ENCODE results near the gene GABPB2.

GABPB2 gene

DNA sequence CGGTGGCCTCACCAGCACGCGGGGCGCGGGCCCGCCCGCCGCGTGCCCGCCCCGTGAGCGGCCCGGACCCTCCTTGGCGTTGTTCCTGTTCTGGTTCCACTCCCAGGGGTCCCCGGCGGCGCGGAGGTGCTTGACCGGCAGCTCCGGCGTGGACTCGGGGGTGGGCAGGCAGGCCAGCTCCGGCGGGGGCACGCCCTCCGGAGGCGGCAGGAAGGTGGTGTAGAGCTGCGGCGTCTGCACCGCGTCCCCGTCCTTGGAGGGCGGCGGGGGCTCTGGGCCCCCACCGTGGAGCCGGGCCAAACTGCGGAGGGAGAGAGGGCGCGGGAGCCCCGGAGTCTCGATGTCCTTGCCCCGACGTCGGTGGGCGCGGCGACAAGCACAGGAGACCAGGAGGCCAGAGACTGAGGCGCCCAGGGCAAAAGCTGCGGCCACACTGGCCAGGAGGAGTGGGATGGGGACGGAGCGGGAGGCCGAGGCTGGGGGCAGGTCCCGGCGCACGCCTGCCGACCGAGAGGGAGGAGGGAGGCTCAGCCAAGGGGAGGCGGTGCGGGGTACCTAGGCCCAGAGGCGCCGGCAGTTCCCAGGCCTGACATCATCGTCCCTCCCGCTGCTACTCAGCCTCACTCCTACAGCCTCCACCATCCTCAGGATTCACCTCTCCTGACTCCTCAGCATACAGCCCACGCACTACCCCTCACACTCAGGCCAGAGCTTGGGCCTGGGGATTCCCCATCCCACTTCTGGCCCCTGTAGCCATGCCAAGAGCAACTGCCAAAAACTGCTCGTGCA is 62.7 kb downstream of the GABPB2 start:
- no peak for DNase-seq (ENCODE audit: low spot score)

DNA sequence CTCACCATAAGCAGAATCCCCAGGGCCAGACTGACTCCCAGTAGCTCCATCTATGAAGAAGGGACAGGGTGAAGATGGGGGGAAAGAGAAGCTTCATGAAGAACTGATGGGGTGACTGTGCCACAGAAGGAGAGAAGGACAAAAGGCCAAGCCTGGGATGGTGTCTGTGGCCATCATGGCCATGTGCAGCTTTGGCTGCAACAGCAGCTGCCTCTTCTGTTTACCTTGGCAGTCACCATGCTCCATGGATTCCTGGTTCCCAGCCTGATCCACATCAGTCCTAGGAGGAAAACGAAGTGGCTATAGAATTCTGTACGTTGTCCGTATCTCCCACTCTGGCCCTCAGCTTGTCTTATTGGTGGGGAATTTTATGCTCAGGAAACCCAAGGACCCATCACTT is 63.8 kb downstream of the GABPB2 start:
- no peak for DNase-seq (ENCODE audit: low spot score)

DNA sequence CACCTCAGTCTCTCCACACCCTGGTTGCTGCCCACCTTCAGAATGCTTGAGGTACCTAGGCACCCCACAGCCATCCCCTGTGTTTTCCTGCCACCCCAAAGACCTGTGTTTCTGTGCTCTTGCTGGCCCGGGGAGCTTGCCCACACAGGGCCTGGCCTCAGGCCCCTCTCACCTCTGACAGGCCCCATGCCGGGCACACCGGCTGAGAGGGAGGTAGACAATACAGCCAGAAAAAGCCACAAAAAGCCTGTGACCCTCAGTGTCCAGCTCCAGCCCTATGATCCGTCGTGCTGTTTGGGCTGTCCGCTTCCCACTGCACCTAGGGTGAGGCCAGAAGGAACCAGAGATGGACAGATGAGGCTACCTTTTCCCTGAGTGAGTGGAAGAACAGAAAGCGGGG is 64.4 kb downstream of the GABPB2 start:
- no peak for DNase-seq (ENCODE audit: low spot score)

DNA sequence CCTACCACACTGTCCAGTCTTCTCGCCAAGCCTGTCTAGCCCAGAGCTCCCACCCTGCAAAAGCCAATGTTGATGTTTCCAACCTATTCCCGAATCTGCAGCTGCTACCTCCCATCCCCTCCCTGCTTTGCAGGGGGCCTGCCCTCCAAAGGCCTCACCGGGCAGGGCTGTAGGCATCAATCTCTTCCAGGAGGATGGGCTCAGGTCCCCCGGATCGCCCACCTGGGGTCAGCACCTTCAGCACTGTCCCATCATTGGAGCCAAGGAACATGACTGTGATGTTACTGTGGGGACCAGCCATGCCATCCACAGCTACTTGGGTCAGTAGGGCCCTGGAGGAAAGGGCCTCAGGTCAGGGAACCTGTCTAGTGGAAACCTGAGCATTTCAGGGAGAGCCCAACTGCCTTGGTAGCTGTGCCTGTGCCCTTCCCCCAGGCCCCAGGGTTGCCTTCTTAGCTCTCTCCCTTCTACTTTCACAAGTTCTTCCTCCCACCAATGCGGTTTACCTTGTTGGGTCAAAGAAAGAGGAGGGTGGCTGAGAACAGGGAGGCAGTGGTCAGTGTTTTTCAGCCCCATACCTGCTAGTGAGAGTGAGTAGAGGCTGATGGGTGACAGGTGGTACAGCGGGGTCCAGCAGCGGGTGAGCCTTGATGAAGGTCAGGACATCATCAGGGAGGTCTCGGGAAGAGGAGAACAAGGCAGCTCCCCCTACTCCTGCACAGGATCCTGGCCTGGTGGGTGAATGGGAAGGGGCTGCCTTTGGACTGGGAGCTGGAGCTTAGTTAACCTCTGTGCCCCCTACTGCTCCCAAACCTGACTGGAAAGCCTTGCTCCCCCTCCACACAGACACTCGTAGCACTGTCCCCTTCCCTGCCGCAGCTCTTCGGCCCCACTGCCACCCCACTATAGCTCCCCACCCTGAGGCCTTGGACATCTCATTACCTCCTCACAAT is 65.1 kb downstream of the GABPB2 start:
- DNase-seq (ENCODE audit: low spot score) = no peak

DNA sequence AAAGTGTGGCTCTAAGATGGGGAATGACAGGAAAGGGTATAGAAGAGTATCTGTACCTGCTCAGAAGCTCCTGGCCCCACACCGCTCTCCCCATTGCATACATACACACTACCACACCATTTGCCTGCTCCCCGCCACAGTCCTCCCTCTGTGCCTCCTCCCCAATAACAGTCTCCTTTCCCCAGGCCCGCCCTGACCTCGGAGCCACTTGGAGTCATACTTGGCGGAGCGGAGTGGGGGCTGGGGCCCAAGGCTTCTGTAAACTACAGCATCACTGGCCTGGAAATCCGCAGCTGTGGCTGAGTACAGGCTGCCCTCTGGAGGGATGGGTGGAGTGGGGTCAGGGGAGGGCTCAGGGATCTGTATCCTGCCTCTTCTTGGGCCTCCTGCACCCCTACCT is 67.2 kb downstream of the GABPB2 start:
- no peak for DNase-seq (ENCODE audit: low spot score)

DNA sequence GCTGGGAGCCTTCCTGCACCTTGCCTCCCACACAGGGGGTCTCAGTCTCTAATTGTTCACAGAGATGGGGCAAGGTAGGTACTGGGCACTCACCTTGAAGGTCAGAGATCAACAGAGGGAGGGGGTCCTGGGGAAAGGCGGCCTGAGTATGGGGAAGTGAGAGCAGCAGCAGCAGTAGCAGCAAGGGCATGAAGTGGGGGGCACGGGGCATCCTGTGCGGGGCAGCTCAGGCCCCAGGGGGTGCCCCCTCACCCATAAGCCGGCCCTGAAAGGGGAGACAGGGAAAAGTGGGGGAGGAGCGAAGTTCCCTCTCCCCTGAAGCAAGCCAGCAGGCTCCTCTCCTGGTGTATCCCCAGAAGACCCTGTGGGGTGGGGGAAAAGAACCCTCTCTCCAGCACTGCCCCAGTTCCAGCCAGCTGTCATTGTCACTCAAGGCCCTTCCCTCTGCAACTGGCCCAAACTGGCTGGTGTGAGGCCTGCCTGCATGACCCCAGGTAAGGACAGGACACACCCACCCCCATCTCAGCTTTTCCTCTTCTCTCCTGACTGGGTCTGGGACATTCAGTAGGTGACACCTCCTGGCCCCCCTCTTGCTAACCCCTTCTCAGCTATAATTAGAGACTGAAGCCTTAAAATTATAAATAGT is 72.0 kb downstream of the GABPB2 start:
- no peak for DNase-seq (ENCODE audit: low spot score)

DNA sequence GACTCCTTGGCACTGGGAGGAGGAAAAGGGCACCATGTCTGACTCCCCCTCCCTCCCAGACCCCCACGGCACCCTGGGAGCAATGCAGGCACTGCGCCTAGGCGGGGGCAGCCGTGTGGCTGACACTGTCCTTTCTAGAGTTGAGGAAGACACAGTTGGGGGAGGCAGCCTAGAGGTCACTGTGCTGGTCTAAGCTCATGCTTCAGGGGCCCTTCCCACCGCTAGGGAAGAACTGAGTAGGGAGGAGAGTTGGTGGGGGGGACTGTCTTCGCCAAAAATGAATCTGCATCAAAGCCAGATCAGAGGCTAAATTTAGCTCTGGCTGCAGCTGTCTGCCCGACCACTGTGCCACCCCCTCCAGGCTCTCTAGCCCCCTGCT is 72.5 kb downstream of the GABPB2 start:
- no peak for DNase-seq (ENCODE audit: low spot score)

DNA sequence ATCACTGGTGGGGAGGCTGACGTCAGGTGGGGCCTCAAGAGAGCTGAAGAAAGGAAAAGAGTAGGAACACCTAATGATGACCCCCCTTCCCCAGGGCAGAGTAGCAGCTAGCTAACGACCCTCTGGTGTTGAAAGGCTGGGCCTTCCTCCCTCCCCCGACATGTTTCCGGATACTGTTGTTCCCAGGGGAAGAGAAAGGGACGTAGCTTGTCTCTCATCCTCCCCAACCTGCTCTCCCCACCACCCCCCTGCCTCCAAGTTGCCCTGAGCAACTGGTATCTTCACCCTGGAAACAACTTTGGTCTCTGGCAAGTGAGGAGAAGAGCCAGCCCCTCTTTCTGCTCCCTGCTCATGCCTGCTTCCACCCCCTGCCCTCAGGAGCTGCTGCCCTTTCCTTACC is 73.4 kb downstream of the GABPB2 start:
- no peak for DNase-seq (ENCODE audit: low spot score)

DNA sequence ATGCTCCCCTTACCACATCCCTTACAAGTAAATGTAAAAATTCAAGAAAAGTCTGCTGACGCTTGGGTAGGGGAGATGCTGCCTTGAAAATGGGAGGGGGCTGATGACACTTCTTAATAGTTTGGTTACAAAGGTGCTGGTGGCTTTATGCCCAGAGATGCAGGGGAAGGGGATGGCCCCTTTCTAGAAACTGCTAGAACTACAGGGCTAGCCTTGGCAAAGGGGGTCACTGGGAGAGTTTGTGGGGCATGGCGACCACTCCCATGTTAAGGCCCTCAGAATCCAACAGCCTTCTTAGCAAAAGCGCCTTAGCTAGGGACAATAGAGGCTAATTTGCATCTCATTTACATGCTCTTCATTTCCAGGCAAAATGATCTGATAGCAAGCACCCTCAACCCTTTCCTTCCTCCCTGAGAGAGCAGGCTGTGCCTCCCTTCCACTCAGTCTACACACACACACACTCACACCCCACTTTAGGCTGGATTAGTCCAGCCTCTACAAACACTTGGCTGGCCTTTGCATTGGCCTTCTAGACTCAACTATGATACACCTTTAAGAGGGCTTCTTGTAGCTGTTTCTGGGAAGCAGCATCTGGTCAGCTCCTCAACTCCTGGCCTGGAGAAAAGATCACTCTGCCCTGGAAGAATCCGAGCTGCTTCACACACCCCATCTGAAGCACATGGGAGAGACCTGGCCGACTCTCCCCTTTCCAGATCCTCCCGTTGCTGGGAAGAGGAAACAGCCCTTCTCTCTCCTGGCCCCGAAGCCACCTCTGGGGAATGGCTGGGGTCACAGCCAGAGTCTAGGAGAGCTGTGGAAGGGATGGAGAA is 74.1 kb downstream of the GABPB2 start:
- no peak for DNase-seq (ENCODE audit: low spot score)

DNA sequence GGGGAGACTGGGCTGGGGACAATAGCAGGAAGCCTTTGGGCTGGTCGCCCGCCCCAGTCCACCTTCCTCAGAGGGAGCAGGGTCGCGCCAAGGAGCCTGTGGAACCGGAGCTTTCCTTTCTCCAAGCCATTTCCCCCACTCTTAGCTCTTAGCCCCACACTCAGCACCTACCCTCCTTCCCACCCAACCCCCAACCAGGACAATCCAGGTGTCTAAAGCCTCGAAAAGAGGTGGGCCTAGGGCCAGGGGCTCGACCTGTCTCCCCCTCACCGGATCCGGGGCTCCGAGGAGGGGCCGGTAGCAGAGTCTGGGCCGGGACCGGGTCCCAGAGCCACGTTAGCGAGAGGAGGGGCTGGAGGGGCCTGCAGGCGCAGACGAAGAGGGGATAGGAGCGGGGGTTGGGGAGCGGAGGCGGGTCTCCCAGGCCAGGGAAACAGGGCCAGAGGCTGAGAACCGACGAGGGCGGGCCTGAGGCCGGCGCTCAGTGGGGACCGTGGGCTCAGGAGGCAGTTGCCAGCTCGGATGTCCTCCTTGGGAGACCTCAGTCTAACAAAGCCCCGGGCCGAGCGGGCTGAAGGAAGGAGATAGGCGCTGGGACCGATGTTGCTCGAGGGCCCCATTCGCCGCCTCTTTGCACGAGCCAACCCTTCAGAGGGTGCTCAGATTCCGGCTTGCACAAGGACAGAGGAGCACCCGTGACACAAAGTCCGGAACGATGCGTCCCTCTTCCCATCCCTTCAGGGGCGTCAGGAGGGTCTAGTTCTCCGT is 74.9 kb downstream of the GABPB2 start:
- DNase-seq (ENCODE audit: low spot score) = no peak

DNA sequence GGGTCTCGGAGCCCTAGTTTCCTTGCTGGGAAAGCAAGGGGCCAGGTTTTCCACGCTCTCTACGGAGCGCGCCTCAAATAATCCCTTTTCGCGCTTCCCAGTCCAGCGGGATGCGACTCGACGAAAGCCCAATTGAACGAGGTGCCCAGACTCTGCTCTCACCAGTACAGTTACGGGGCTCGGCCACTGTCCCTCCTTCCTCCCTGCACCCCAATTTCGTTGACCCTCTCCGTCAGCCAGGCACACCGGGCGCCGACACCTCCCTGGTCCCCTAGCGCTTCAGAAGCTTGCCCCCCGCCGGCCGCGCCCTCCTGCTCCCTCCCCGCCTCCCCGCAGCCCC is 75.5 kb downstream of the GABPB2 start:
- no peak for DNase-seq (ENCODE audit: low spot score)

DNA sequence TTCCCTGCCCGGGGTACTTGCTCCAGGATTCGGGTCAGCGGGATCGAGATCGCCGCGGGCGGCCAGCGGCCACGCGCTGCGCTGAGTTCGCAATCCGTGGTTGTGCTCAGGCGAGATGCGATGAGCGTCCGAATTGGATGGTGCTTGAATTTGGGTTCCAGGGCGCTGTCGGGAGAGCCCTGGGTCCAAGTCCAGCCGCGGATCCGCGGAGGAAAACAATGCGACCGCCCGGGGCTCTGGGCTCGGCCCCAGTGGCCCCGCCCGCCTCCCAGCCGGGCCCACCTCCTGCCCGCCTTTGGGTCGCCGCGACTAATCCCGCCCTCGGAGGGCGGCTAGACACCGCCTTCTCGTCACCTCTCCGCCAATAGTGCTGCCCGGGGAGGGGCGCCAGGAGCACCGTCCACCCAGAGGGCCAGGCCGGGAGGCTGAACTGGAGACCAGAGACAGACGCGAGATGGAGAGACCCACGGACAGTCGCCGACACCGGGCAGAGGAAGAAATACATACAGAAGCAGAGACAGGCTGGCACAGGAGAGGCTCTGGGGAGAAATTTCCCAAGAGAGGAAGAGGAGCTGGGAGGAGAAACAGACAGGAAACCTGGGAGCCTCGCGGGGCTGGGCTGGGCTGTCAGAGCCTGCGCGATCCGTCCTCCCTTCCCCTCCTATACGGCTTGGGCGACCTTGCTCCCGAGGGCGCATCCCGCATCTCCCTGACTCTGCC is 76.0 kb downstream of the GABPB2 start, which contains the start of gene SEMA6C:
Gene SEMA6C, minus strand, starts transcription at position 220 of the 720 bp plus-strand sequence. CDS start 4,010 bp downstream, outside the sequence.
- DNase-seq (ENCODE audit: low spot score) = peak; percentile 93

DNA sequence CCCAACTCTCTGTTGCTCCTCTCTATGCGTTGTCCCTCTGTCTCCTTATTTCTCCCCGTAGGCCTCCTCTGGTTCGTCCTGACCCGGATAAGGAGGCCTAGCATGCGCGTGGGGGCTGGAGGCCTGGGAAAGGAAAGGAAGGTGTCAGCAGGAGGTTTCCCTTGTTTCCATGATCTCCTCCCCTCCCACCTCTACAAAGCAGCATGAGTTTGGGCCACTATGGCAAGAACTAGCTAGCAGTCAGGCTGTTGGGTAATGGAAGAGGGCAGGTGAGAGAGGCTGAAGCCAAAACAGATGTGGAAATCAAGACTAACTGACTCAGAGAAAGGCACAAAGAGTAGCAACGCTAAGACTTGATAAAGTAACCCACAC is 76.6 kb downstream of the GABPB2 start:
- peak; percentile 21 for DNase-seq (ENCODE audit: low spot score)

DNA sequence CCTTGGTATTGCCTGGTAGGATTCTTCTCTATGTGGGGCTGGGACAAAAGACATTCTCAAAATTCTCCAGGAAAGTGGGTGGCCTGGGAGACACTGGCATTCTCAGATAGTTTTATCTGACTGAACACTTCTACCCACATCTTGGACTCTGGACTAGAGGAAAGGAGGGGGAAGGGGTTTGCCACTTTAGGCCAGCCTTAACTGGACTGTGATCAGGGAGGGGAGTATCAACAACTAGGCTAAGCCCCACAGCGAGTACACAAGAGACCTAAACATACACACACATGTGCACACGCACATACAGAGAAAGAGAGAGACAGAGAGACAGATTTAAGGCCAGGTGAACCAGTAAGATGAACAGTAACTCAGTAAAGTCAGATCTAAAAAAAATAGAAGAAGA is 77.1 kb downstream of the GABPB2 start:
- DNase-seq (ENCODE audit: low spot score) = no peak

DNA sequence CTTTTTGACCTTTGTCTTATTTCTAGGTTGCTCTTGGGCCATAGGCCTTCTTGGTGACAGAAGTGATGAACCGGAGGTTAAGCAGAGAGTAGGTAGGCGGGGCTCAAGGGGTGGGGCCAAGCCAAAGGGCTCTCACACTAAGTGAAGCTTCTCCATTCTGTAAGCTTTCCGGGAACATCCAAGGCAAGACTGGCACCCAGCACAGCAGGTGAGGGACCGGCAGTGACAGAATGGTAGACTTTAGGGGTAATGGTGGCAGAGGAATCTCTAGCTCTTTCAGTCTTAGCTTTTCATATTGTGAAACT is 85.9 kb downstream of the GABPB2 start, which contains the start of gene TNFAIP8L2:
Gene TNFAIP8L2, plus strand, starts transcription at position 135 of the 305 bp plus-strand sequence. CDS start 2,049 bp downstream, outside the sequence.
- DNase-seq (ENCODE audit: low spot score) = no peak

DNA sequence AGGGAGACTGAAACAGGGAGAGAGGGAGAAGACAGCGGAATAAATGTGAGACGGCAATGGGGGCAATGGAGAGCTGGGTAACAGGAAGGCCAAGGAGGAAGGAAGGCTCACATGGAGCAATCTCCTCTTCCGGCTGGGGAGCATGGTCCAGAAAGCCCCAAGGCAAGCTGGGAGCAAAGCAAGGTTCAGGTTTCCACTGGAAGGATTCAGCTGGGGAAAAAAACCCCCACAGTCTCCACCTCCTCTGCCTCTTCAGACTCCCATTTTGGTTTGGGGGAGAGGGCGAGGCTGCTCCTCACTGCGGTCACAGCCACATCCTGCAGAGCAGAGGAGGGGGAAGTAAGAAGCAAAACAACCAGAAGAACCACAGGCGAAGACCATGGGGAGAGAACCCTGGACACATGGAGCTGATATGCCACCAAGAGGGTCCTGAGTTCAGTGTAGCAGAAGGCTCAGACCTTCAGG is 86.5 kb downstream of the GABPB2 start:
- no peak for DNase-seq (ENCODE audit: low spot score)

DNA sequence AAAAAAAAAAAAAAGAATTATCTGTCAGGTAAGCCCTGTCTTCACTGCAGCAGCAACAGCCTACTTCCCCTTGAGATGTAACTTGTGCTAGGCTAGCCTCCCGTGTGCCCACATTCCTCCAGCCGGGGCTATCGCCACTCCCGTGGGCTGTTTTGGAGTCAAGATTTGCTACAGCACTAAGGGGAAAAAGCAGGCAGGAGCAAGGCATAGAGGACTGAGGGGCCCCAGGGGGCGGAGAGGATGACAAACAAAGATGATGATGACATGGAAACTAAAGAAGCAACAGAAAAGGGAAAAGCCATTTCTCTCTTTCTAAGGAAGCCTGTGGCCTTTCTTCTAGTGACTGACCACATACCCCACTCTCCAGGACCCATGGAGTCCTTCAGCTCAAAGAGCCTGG is 87.8 kb downstream of the GABPB2 start:
- no peak for DNase-seq (ENCODE audit: low spot score)

DNA sequence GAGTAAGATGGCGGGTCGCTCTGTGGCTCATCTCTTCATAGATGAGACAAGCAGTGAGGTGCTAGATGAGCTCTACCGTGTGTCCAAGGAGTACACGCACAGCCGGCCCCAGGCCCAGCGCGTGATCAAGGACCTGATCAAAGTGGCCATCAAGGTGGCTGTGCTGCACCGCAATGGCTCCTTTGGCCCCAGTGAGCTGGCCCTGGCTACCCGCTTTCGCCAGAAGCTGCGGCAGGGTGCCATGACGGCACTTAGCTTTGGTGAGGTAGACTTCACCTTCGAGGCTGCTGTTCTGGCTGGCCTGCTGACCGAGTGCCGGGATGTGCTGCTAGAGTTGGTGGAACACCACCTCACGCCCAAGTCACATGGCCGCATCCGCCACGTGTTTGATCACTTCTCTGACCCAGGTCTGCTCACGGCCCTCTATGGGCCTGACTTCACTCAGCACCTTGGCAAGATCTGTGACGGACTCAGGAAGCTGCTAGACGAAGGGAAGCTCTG is 88.2 kb downstream of the GABPB2 start:
- DNase-seq (ENCODE audit: low spot score) = no peak

DNA sequence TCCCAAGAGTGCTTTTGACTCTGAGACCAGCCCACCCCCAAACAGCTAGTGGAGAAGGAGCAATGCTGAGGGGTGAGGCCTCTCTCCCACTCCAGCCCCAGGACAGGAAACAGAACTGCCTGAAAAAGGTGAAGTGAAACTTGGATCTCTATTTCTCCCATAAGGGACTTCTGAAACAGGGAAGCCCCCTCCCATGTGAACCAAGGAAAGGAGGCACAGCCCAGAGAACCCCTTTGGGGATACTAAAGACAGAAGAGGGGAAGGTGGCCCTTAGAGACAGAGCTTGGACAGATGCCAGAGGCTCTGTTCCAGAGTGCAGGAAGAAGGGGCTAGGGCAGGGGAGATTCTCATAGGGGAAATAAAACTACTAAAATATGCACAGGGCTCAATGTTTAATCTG is 88.8 kb downstream of the GABPB2 start:
- no peak for DNase-seq (ENCODE audit: low spot score)

DNA sequence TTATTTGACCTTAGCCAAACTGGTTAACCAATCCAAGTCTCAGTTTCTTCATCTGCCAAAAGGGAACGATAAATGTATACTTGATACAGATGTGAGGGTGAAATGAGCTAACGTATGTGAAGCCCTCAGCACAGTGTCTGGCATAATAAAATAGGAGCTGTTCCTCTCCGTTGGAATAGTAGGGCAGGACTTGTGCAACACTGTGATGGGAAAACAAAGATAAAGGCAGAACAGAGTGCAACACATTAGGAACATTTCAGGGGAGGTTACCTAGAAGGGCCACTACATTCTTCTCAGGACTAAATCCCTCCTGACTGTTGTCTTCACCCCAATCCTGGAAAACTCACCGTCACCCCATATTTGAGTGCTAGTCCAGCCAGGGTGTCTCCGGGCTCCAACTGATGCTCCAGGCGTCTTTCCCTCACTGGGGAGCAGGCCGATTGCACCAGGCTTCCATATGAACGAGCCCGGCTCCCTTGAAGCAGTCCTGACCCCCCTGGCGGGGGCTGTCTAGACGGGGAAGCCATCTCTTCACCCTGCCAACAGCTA is 94.2 kb downstream of the GABPB2 start:
- DNase-seq (ENCODE audit: low spot score) = no peak
